Activated gamma-delta T cell treated with Interleukin-2 at 50 U/mL for 16 hours (primary cell): ENCODE results near the gene STRA8.

Source experiments
- DNase-seq: peaks from one replicate; pipeline ENCODE4 v3.0.0-alpha.2; 2020

Gene STRA8

GRCh38 chr7:135270577-135271254 is 37.1 kb downstream of the STRA8 start:
- DNase-seq, result no peak

- no peak for DNase-seq
These were observed 37.6 kb downstream of the STRA8 start for GRCh38 chr7:135271255-135271615.

- DNase-seq, result no peak
These were observed 38.7 kb downstream of the STRA8 start for GRCh38 chr7:135272303-135272702.

- DNase-seq, result no peak
These were observed 39.9 kb downstream of the STRA8 start for GRCh38 chr7:135273581-135273980.

- DNase-seq, result peak; percentile 69
These were observed 41.0 kb downstream of the STRA8 start for GRCh38 chr7:135274495-135275268.

GRCh38 chr7:135275971-135276580 is 42.4 kb downstream of the STRA8 start:
- DNase-seq, result no peak

GRCh38 chr7:135277161-135277560 is 43.5 kb downstream of the STRA8 start:
- DNase-seq, result no peak

GRCh38 chr7:135281363-135281949 is 47.8 kb downstream of the STRA8 start:
- DNase-seq, result peak; percentile 81

GRCh38 chr7:135282561-135283254 is 49.1 kb downstream of the STRA8 start:
- DNase-seq, result peak; percentile 36

GRCh38 chr7:135283959-135284638 is 50.5 kb downstream of the STRA8 start:
- no peak for DNase-seq

- no peak for DNase-seq
These were observed 52.1 kb downstream of the STRA8 start for GRCh38 chr7:135285547-135286233.

GRCh38 chr7:135286876-135287275 is 53.2 kb downstream of the STRA8 start:
- DNase-seq, result no peak

GRCh38 chr7:135290594-135290993 is 57.0 kb downstream of the STRA8 start:
- DNase-seq, result no peak

- DNase-seq, result no peak
These were observed 58.2 kb downstream of the STRA8 start for GRCh38 chr7:135291809-135292253.

- DNase-seq, result no peak
These were observed 65.6 kb downstream of the STRA8 start for GRCh38 chr7:135299235-135299634.

GRCh38 chr7:135300913-135301765 is 67.5 kb downstream of the STRA8 start:
- no peak for DNase-seq
